HG03460 (cell line): Measurements from ENCODE around the gene PPP5C.
"Not testable (repeated sequence)": the region's sequence is repeated elsewhere in the genome, so short reads cannot be mapped to it uniquely, and the experiment has no call there.

Experiments
- ATAC-seq: cut with Tn5 transposase; IDR thresholded peaks from one replicate; pipeline ENCODE4 v1.9.1; 2021; ENCODE audit not compliant: unreplicated experiment

Gene PPP5C

GRCh38 chr19:46364359-46364758 lies 17.5 kb downstream of the PPP5C start:
- no peak for ATAC-seq

GRCh38 chr19:46365561-46365960 lies 18.7 kb downstream of the PPP5C start:
- no peak for ATAC-seq

DNA sequence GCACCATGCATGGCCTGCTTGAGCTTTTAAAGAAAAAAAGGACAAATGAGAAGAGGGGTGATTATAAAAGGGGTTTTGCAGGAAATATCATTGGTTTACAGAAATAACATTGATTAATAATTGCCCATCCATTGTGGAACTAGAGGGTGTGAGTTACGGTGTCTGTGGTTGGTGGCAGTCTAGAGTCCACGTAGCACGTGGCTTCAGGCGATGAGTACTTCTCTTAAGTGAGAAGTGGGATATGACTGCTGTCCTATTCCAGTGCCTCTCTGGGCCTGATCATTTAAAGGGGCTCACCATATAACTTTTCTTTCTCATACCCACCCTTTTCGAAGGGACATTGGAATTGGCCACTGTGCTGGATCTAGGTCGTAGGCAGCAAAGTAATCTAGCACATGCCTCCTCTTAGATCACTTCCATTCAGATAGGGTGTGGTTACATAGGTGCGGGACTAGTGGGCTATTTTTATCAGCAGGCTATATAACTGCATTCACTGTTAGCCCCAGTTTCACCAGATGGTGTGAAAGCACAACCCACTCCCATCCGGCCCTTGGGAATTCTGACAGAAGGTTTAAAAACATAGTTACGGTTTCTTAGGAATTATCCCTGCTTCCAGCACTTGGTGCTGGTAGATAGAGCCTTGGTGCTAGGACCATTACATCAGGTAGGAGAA lies 19.9 kb downstream of the PPP5C start:
- ATAC-seq: no peak

DNA sequence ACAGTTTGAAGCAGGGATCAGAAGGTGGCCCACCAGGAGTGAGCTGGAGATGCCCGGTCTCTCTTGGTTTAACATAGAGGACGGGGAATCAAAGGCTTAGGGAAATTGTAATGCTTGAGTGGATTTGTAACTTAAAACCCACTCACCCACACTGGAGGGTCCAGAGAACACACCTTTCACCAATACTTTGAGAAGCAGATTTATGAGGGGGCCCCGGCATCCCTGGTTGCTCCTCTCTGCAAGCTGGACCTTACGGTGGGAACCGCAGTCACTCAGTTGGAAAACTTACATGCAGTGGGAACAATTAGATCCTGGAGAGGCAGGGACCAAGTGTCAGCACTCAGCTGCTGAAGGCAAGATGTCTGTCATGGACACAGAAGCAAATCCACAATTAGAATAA lies 20.5 kb downstream of the PPP5C start:
- no peak for ATAC-seq

DNA sequence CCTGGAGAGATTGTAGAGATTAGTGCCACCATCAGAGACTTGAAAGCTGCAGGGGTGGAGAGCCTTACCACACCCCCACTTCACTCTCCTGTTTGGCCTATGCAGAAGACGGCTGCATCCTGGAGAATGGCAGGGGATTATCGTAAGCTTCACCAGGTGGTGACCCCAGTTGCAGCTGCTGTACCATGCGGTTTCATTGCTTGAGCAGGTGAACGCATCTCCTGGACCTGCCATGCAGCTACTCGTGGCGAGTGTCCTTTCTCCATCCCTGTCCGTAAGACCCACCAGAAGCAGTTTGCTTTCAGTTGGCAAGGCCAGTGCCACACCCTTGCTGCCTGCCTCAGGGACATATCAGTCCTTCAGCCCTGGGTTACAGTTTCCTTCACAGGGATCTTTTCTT lies 21.2 kb downstream of the PPP5C start:
- no peak for ATAC-seq

- ATAC-seq: no peak
These were observed 22.9 kb downstream of the PPP5C start for GRCh38 chr19:46369817-46370216.

- no peak for ATAC-seq
These were observed 24.5 kb downstream of the PPP5C start for GRCh38 chr19:46371371-46371901.

DNA sequence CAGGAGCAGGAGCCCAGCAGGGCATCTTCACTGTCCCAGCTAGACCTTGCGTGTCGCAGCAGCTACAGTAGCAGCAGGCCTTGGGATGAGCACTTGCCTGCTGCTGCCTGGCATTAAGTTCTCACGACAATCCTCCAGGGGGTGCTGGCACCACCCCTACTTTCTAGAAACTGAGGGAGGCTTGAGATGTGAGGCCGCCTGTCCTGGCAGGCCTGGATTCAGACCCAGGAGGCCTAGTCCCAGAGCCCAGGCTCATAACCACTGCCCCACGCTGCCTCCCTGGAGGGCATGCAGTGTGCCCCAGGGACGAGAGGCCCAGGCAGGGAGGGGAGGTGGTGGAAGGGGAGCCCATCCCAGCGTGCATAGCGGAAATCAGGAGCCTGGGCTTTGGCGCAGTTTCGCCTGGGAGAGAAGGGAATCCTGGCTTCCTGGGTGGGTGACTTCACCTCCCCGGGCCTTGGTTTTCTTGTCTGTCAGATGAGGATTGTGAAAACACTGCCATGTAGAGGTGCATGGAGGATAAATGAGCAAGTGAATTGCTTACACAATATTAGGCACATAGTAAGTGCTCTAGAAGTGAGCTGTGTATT lies 26.1 kb downstream of the PPP5C start:
- no peak for ATAC-seq

DNA sequence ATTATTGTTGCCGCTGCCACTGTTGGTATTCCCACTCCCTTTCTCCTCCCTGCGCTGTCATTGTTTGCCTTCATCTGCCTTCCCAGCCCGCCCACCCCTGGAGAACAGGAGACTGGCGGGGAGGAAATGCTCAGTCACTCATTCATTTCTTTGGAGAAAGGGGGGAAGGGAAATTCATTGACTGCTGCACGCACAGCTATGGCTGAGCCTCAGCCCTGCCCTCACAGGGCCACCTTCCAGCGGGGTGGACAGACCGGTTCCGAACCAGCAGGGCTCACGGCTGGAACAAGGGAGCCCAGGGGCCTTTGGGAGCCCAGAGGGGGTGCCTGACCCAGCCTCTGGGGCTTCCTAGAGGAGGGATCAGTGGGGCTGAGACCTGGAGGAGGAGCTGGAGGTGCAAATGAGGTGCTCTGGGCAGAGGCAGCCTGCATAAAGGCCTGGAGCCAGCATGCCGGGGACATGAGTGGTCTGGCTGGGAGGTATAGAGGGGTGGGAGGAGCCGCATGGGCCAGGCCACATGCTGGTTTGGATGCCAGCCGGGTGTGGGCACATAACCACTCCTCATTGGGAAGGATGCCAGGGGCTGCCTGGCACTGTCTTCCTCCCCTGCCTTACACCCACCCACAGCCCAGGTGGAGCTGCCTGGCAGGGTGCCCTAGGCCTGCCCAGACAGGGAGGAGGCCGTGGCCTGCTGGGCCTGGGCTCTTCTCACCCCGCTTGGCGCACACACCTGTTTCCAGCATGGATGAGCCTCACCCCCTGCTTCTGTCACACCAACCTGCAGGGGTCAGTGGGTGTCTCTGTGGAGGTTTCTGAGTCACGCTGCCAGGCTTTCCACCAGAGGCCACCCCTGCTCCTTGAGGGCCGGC lies 26.8 kb downstream of the PPP5C start:
- no peak for ATAC-seq

DNA sequence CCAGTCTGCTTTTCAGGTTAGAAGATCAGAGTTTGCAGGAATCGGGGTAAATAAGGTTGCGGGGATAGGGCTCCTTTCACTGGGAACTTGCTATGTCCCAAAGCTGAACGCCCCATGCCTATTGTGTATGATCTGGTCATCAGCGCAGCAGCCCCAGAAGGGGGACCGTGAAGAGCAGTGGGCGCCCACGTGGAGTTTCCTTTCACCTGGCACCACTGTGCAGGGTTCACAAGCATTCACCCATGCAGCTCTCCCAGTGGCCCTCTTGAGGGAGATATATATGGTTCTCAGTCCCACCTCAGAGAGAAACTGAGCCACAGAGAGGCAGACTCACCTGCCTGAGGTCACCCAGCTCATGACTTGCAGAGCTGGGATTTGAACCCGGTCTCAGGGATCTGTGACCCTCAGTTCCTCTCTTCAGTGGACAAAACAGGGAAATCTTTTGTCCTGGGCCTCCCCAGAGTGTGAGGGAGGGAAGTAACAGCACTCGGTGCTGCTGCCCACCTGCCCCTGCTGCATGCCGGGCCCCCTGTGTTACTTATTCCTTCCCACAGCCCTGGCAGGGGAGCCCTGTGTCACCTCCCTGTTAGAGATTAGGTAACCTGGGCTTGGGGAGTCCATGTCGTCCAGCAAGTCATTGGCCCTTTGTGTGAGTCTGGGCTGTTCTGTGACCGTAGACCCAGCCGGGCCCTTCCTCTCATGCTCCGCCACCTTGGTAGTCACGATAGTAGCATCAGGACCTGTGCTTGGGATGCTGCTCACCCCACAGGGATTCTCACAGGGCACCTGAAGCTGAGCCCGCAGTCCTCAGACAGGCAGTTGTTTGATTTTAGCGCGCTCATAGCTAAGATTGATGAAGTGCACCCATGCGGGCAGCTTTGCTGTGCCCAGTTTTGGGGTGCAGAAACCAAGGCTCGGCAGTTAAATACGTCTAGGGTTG lies 27.9 kb downstream of the PPP5C start:
- no peak for ATAC-seq

- ATAC-seq: not testable (repeated sequence)
These were observed 28.7 kb downstream of the PPP5C start for GRCh38 chr19:46375476-46376067.

DNA sequence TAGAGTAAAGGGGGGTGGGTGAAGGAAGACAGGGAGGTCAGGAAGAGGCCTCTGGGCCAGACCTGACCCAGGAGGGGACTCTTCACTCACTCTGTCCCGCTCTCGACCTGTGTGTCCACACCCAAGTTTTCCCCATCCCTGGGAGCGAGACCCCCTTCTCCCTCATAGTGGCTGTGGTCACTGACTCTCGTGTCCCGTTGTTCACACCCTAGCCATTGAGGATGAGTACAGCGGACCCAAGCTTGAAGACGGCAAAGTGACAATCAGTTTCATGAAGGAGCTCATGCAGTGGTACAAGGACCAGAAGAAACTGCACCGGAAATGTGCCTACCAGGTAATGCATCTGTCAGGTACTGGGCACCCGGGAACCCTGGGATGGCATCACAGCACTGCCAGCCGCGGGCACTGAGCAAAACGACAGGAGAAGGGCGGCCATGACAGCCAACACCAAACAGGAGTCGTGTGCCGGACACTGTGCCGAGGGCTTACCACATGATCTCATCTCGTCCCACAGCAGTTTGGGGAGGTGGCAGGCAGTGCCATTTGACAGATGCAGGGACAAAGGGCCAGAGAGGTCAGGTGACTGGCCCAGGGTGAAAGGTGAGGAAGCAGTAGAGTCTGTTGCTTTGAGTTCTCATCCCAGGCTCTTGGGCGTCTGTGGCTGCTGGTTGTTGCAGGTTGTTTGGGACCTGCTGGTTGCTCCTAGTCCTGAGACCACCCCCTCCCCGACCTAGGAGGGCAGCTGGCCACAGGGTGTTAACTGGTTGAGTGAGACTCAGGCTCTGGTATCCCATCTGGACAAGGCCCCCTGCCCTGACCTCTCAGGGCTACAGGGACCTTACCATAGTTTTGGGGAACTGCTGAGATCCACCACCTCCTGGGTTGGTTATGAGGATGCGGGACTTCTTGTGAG lies 29.6 kb downstream of the PPP5C start:
- no peak for ATAC-seq

DNA sequence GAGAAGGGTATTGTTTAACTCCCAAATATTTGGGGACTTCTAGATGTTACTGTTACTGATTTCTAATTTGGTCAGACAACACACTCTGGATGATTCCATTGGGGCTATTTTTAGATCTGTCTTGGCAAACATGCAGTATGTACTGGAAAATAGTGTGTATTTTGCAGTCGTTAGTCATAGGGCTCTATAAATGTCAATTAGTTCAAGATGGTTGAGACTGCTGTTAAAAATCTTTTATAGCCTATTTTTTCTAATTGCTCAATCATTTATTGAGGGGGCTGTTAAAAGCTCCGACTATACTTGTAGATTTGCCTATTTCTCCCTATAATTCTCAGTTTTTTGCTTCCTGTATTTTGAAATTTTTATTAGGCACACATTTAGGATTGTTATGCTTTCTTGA lies 31.4 kb downstream of the PPP5C start:
- no peak for ATAC-seq

DNA sequence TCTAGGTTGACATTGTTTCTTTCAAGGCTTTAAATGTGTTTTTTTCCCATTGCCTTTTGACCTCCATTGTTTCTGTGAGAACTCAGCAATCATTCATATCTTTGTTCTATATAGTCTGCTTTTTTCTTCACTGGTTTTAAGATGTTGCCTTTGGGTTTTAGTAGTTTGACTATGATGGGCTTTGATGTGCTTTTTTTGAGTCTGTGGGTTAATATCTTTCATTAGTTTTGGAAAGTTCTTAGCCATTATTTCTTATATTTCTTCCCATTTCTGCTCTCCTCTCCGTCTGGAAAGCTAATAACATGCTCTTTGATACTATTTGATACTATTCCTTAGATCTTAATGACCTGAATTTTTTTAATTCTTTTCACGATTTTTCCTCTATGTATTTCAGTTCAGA lies 33.8 kb downstream of the PPP5C start:
- ATAC-seq: no peak

DNA sequence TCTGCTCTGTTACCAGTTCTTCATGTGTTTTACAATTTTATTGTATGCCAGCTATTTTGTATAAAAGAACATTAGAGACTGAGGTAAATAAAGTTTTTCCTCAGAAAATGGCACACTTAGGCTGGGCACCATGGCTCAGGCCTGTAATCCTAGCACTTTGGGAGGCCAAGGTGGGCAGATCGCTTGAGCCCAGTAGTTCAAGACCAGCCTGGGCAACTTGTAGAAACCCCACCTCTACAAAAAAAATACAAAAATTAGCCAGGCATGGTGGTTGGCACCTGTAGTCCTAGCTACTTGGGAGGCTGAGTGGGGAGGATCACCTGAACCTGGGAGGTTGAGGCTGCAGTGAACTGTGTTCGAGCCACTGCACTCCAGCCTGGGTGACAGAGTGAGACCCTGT lies 34.5 kb downstream of the PPP5C start:
- ATAC-seq: no peak

DNA sequence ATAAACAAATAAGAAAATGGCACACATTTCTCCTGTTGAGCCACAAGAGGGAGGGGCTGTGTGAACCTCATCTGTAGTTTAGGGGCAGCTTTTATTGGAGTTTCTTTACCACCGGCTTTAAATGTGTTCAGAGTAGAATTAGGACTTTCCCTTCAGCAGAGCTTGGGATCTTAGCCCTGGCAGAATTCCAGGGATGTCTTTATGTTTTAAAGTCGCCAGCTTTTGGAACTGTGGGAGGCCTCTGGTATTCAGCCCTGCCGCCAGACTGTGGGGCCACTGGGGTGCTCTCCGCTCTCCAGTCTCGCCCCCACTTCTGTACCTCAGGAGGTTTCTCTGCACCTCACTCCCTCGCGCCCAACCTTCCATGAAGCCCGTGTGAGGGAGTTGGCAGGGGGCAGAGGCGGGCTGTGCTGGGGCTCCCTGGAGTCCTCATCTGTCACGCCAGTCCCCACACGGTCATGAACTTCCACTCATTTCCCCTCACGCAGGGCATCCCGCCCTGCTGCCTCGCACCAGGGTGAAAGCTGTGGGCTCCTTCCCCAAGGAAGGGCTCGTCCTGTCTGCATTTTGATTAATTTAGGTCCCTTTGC lies 35.0 kb downstream of the PPP5C start:
- ATAC-seq: no peak

- no peak for ATAC-seq
These were observed 36.4 kb downstream of the PPP5C start for GRCh38 chr19:46383171-46383815.

DNA sequence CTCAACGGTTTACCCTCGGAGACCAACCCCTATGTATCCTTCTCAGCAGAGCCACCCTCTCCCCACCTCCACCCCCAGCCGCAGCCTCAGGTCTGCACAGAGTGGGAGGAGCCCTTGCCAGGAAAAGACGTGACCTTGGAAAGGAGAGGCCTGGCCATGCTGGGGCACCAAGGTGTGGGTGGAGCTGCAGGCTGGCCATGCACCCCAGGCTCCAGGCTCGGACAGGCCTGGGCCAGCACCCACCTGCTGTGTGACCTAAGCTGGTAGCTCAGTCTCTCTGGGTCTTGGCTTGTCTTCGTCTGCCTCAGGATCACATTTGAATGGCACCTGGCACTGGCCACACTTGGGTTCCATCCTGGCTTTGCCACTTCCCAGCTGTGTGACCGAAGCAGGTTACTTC lies 37.0 kb downstream of the PPP5C start:
- ATAC-seq: no peak
